HL-60 (cell line): ENCODE measurements around the gene SLC22A23.

ENCODE experiments used
- DNase-seq, 2 experiments: peaks; one replicate each; pipeline ENCODE4 v3.0.0-alpha.2; 2010 to 2020; ENCODE audit warnings: low read depth in 1 of 2, low spot score in 1 of 2
- H3K27ac ChIP-seq: fragments of 250-450 bp; sonication (Bioruptor Pico); replicated peaks from 2 replicates; pipeline ENCODE4 v1.5.1; 2020; ENCODE audit warnings: mild to moderate bottlenecking, moderate library complexity
- H3K27me3 ChIP-seq: fragments of 250-450 bp; sonication (Bioruptor Pico); 2 replicates; pipeline ENCODE4 v1.5.1; 2021; ENCODE audit warnings: mild to moderate bottlenecking, moderate library complexity; ENCODE audit not compliant: insufficient read depth, poor library complexity, severe bottlenecking
- H3K4me3 ChIP-seq: replicated peaks from 2 replicates; pipeline ENCODE4 v1.5.1; 2011; ENCODE audit warnings: mild to moderate bottlenecking, control low read depth, low read length; ENCODE audit not compliant: insufficient read depth
- GABPA ChIP-seq: IDR thresholded peaks from 2 replicates; pipeline ENCODE4 v1.6.1; 2012; ENCODE audit warnings: low read depth
- POLR2AphosphoS5 ChIP-seq: IDR thresholded peaks from 2 replicates; pipeline ENCODE4 v1.6.1; 2012; ENCODE audit warnings: low read depth
- REST ChIP-seq: IDR thresholded peaks from 2 replicates; pipeline ENCODE4 v1.6.1; 2012; ENCODE audit warnings: low read depth; ENCODE audit not compliant: insufficient replicate concordance
- SPI1 ChIP-seq: IDR thresholded peaks from 2 replicates; pipeline ENCODE4 v1.6.1; 2012; ENCODE audit warnings: low read depth, mild to moderate bottlenecking, borderline replicate concordance
- TF ChIP-seq, protein P1 (sequence below): IDR thresholded peaks from one replicate; pipeline ENCODE4 v1.5.1; 2011; ENCODE audit warnings: low read length, control low read depth, inconsistent platforms; ENCODE audit not compliant: insufficient read depth

SLC22A23 gene

GRCh38 chr6:3363296-3364025, 93.4 kb downstream of the SLC22A23 start:
- no peak overlapping the region for H3K27ac ChIP-seq
- TF ChIP-seq, protein P1, sequence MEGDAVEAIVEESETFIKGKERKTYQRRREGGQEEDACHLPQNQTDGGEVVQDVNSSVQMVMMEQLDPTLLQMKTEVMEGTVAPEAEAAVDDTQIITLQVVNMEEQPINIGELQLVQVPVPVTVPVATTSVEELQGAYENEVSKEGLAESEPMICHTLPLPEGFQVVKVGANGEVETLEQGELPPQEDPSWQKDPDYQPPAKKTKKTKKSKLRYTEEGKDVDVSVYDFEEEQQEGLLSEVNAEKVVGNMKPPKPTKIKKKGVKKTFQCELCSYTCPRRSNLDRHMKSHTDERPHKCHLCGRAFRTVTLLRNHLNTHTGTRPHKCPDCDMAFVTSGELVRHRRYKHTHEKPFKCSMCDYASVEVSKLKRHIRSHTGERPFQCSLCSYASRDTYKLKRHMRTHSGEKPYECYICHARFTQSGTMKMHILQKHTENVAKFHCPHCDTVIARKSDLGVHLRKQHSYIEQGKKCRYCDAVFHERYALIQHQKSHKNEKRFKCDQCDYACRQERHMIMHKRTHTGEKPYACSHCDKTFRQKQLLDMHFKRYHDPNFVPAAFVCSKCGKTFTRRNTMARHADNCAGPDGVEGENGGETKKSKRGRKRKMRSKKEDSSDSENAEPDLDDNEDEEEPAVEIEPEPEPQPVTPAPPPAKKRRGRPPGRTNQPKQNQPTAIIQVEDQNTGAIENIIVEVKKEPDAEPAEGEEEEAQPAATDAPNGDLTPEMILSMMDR = no peak
- TF ChIP-seq GABPA (no peak), REST (no peak), SPI1 (no peak), POLR2AphosphoS5 (no peak)
- no peak overlapping the region for H3K4me3 ChIP-seq
- no peak for DNase-seq
- no peaks in the 10 kb centered on the region for H3K27me3 ChIP-seq

DNA sequence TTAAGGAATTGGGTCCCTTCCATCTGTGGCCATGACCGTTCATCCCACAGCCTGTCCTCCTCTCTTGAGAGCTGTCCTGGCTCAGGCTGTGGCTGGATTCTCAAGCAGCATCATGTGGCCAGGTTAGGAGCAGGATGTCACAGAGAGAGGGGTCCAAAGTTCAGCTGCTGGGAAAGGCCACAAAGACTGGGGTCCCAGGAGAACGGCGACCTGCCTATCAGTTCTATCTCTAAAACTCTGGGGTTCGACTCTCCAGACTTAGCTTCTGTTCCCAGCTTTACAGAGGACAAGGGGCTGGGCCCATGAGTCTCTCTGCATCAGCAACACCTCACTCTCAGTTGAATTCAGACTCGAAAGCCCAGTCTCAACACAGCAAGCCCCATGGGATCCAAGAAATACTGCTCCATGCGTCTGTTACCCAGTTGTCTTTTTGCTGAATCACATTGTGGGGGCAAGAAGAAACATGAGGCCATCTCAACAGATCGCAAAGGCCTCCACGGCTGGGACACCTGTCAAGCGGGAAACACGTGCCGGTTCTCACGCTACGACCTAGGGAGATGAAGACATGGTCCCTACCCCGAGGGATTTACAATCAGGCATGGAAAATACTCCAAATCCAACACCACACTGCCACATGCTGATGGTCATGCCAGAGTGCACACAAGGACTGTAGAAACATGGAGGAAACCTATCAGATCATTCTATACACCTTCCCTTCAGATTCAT, 95.4 kb downstream of the SLC22A23 start:
- no peak overlapping the region for H3K27ac ChIP-seq
- no peak for TF ChIP-seq GABPA
- no peak for TF ChIP-seq POLR2AphosphoS5
- TF ChIP-seq, protein P1 = no peak
- no peak for TF ChIP-seq REST
- TF ChIP-seq SPI1 = no peak
- DNase-seq = no peak
- no peaks in the 10 kb centered on the region for H3K27me3 ChIP-seq
- no peak overlapping the region for H3K4me3 ChIP-seq

DNA sequence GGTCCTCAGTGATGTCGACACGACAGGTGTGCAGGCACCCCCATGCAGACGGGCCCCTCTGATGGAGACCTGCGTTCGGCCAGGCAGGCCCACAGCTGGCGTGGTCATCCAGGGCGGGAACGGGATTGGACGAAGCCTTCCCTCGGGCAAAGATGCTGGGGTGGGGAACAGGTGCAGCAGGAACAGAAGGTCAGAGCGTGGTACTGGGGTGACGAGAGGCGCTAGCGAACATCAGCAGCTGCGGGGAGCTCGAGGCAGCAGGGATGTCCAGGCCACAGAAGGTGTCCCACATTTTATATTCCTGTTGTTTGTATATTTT, 96.2 kb downstream of the SLC22A23 start:
- Histone ChIP-seq H3K4me3 (no peak overlapping the region), H3K27me3 (no peaks in the 10 kb centered on the region), H3K27ac (no peak overlapping the region)
- no peak for TF ChIP-seq REST
- TF ChIP-seq POLR2AphosphoS5 = no peak
- TF ChIP-seq, protein P1 = no peak
- no peak for TF ChIP-seq GABPA
- TF ChIP-seq SPI1 = no peak
- no peak for DNase-seq
